Measurements from ENCODE around the gene MDM4. TPM values are rescaled to one million over a fixed set of nuclear protein-coding genes. Genes with fewer than 3 reads are reported as not detected.

MDM4 gene
- total and polyA plus RNA-seq, 7 experiments from 2014 or later = 19.1 to 278 (median 232) TPM

DNA sequence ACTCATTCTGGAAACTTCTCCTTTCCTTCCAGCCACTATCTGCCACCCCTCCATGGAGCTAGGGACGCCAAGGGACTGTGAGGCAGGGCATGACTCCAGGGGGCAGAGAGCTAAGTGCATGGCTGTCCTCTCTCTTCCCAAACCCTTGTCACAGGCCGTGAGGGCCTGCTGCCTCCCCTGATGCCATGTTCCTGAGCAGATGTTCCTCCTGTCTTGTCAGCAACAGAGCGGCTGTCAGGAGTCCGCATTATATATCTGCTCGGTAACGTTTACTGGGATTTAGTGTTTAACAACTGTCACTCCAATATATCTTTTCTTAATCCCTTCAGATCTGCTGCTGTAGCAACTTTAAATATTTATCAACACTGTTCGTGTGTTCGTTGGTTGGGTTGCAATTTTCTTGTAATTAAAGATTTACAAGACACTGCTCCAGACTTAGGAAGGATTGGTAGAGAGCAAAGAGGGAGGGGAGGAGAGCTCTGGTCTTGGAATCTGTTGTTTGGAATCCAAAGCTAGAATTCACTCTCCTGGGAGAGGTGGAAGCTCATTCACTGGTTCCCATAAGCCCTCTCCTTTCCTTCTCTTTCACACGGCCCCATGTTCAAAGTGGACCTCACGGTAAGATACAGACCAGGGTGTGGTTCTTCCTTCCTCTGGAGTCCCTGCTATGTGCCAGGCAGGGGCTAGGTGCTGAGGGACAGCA lies 76.2 kb downstream of the MDM4 start:
- ATAC-seq = no peak
- intact Hi-C loops (cut with micrococcal nuclease) = no loop called here
- H3K4me3 Mint-ChIP-seq = no peak overlapping the region
- ChIA-PET CTCF (no interaction called here), POLR2A (no interaction called here)
- peaks cover 0 to 4% (median 0%) of the 10 kb centered on the region in 5 donors for H3K27me3 Mint-ChIP-seq
- no peak overlapping the region for H3K27ac Mint-ChIP-seq
- Histone ChIP-seq H3K9me3 (ENCODE audit: control insufficient read depth in 2 of 3, low read length in 3 of 3) (no peaks in the 10 kb centered on the region), H3K36me3 (ENCODE audit: control insufficient read depth in 2 of 3, insufficient read depth in 3 of 3, low read length in 3 of 3) (peaks cover 0 to 2% (median 0%) of the 10 kb centered on the region in 3 experiments), H3K4me3 (ENCODE audit: low read length) (no peak overlapping the region), H3K27me3 (ENCODE audit: control insufficient read depth in 2 of 2, insufficient read depth in 2 of 2, low read length in 2 of 2) (no peaks in the 10 kb centered on the region), H3K4me1 (ENCODE audit: control insufficient read depth in 2 of 2, insufficient read depth in 2 of 2, low read length in 2 of 2) (no peaks in the 10 kb centered on the region), H3K27ac (ENCODE audit: low read depth, low read length) (no peak overlapping the region)
- peaks cover 0 to 5% (median 0%) of the 10 kb centered on the region in 7 donors for H3K4me1 Mint-ChIP-seq
- DNase-seq = no peak
- H3K9me3 Mint-ChIP-seq = peaks cover 0 to 1% (median 0%) of the 10 kb centered on the region in 11 donors
- peaks cover 8 to 30% (median 19%) of the 10 kb centered on the region in 5 donors for H3K36me3 Mint-ChIP-seq

DNA sequence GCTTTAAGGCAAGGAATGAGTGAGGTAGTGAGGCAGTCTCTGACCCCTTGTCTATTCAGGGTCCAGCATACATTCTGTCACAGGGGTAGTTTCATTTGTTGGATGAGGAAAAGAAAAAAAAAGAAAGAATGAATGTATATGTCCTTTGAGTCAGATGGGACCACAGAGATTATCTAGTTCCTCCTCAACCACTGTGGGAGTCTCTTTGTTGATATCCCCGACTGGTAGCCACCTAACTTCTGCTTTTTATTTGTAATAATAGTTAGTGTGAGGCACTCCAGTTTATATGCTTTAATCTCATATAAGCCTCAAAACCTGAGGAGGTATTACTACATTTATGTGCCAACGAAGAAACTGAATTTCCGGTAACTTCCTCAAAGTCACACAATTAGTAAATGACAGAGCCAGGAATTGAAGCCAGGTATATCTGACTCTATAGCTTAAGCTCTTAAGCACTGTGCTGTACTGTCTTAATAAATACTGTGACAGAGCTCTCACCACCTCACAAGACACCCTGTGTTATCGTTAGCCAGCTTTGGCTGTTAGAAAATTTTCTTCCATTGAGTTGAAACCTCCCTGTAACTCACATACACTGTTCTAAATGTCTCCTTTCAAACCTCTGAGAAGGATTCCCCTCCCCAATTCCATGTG lies 82.2 kb downstream of the MDM4 start:
- no peaks in the 10 kb centered on the region for H3K4me1 ChIP-seq (ENCODE audit: control insufficient read depth in 2 of 2, insufficient read depth in 2 of 2, low read length in 2 of 2)
- ChIA-PET POLR2A (no interaction called here), CTCF (no interaction called here)
- Mint-ChIP-seq H3K4me1 (peaks cover 0 to 4% (median 0%) of the 10 kb centered on the region in 7 donors), H3K27me3 (no peaks in the 10 kb centered on the region), H3K36me3 (peaks cover 4 to 42% (median 22%) of the 10 kb centered on the region in 5 donors), H3K9me3 (no peaks in the 10 kb centered on the region), H3K4me3 (no peak overlapping the region), H3K27ac (no peak overlapping the region)
- H3K27me3 ChIP-seq (ENCODE audit: control insufficient read depth in 2 of 2, insufficient read depth in 2 of 2, low read length in 2 of 2) = no peaks in the 10 kb centered on the region
- H3K27ac ChIP-seq (ENCODE audit: low read depth, low read length) = no peak overlapping the region
- H3K36me3 ChIP-seq (ENCODE audit: control insufficient read depth in 2 of 3, insufficient read depth in 3 of 3, low read length in 3 of 3) = peaks cover 0 to 10% (median 0%) of the 10 kb centered on the region in 3 experiments
- no peak overlapping the region for H3K4me3 ChIP-seq (ENCODE audit: low read length)
- intact Hi-C loops (cut with micrococcal nuclease) = no loop called here
- peak; percentile 59 for ATAC-seq
- H3K9me3 ChIP-seq (ENCODE audit: control insufficient read depth in 2 of 3, low read length in 3 of 3) = no peaks in the 10 kb centered on the region
- DNase-seq = no peak

- H3K4me3 ChIP-seq (ENCODE audit: low read length) = no peak overlapping the region
- H3K4me1 ChIP-seq (ENCODE audit: control insufficient read depth in 2 of 2, insufficient read depth in 2 of 2, low read length in 2 of 2) = no peaks in the 10 kb centered on the region
- Mint-ChIP-seq H3K27ac (peak overlapping the region in 1 of 9 donors; percentile 25), H3K36me3 (peaks cover 4 to 44% (median 29%) of the 10 kb centered on the region in 5 donors), H3K27me3 (no peaks in the 10 kb centered on the region), H3K4me1 (peaks cover 0 to 4% (median 0%) of the 10 kb centered on the region in 7 donors), H3K9me3 (peaks cover 0 to under 1% (median 0%) of the 10 kb centered on the region in 11 donors), H3K4me3 (no peak overlapping the region)
- peaks cover 0 to 10% (median 0%) of the 10 kb centered on the region in 3 experiments for H3K36me3 ChIP-seq (ENCODE audit: control insufficient read depth in 2 of 3, insufficient read depth in 3 of 3, low read length in 3 of 3)
- ChIA-PET CTCF (no interaction called here), POLR2A (no interaction called here)
- intact Hi-C loops (cut with micrococcal nuclease) = no loop called here
- no peak overlapping the region for H3K27ac ChIP-seq (ENCODE audit: low read depth, low read length)
- no peaks in the 10 kb centered on the region for H3K9me3 ChIP-seq (ENCODE audit: control insufficient read depth in 2 of 3, low read length in 3 of 3)
- DNase-seq (no peak), ATAC-seq (no peak)
- no peaks in the 10 kb centered on the region for H3K27me3 ChIP-seq (ENCODE audit: control insufficient read depth in 2 of 2, insufficient read depth in 2 of 2, low read length in 2 of 2)
Observed at GRCh38 chr1:204599098-204599497, 82.9 kb downstream of the MDM4 start.

DNA sequence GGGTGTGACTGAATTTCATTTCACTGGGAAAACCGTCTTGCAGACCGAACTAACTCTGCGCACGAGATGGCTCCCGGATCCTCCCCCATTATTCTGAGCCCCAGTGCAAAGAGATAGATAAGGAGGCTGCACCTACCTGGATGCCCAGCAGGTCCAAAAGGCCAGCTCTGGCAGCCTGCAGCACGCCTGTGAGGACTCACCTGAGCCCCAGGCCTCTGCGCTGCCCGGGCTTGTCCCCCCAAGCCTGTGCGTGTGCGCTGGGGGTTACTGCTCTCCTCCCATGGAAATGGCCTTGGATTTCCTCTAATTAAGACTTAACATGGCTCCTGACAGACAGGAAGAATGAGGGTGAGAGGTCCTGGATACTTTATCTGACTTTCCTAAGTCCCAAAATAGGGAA lies 83.4 kb downstream of the MDM4 start:
- Mint-ChIP-seq H3K27ac (no peak overlapping the region), H3K36me3 (peaks cover 4 to 44% (median 29%) of the 10 kb centered on the region in 5 donors), H3K9me3 (peaks cover 0 to 1% (median 0%) of the 10 kb centered on the region in 11 donors), H3K4me1 (peaks cover 0 to 4% (median 0%) of the 10 kb centered on the region in 7 donors), H3K27me3 (no peaks in the 10 kb centered on the region), H3K4me3 (no peak overlapping the region)
- no peak overlapping the region for H3K27ac ChIP-seq (ENCODE audit: low read depth, low read length)
- ATAC-seq (no peak), DNase-seq (no peak)
- peaks cover 0 to 10% (median 0%) of the 10 kb centered on the region in 3 experiments for H3K36me3 ChIP-seq (ENCODE audit: control insufficient read depth in 2 of 3, insufficient read depth in 3 of 3, low read length in 3 of 3)
- ChIA-PET CTCF (no interaction called here), POLR2A (no interaction called here)
- no peaks in the 10 kb centered on the region for H3K27me3 ChIP-seq (ENCODE audit: control insufficient read depth in 2 of 2, insufficient read depth in 2 of 2, low read length in 2 of 2)
- intact Hi-C loops (cut with micrococcal nuclease) = no loop called here
- H3K9me3 ChIP-seq (ENCODE audit: control insufficient read depth in 2 of 3, low read length in 3 of 3) = no peaks in the 10 kb centered on the region
- no peak overlapping the region for H3K4me3 ChIP-seq (ENCODE audit: low read length)
- H3K4me1 ChIP-seq (ENCODE audit: control insufficient read depth in 2 of 2, insufficient read depth in 2 of 2, low read length in 2 of 2) = no peaks in the 10 kb centered on the region

GRCh38 chr1:204600203-204600602 lies 84.0 kb downstream of the MDM4 start:
- no peaks in the 10 kb centered on the region for H3K4me1 ChIP-seq (ENCODE audit: control insufficient read depth in 2 of 2, insufficient read depth in 2 of 2, low read length in 2 of 2)
- Mint-ChIP-seq H3K36me3 (peaks cover 4 to 44% (median 29%) of the 10 kb centered on the region in 5 donors), H3K27me3 (no peaks in the 10 kb centered on the region), H3K9me3 (peaks cover 0 to 1% (median 0%) of the 10 kb centered on the region in 11 donors), H3K4me1 (peaks cover 0 to 4% (median 0%) of the 10 kb centered on the region in 7 donors), H3K27ac (no peak overlapping the region), H3K4me3 (no peak overlapping the region)
- ChIA-PET CTCF (no interaction called here), POLR2A (no interaction called here)
- no peak for ATAC-seq
- no peaks in the 10 kb centered on the region for H3K27me3 ChIP-seq (ENCODE audit: control insufficient read depth in 2 of 2, insufficient read depth in 2 of 2, low read length in 2 of 2)
- H3K36me3 ChIP-seq (ENCODE audit: control insufficient read depth in 2 of 3, insufficient read depth in 3 of 3, low read length in 3 of 3) = peaks cover 0 to 10% (median 0%) of the 10 kb centered on the region in 3 experiments
- H3K27ac ChIP-seq (ENCODE audit: low read depth, low read length) = no peak overlapping the region
- H3K9me3 ChIP-seq (ENCODE audit: control insufficient read depth in 2 of 3, low read length in 3 of 3) = no peaks in the 10 kb centered on the region
- intact Hi-C loops (cut with micrococcal nuclease) = no loop called here
- no peak for DNase-seq
- H3K4me3 ChIP-seq (ENCODE audit: low read length) = no peak overlapping the region

DNA sequence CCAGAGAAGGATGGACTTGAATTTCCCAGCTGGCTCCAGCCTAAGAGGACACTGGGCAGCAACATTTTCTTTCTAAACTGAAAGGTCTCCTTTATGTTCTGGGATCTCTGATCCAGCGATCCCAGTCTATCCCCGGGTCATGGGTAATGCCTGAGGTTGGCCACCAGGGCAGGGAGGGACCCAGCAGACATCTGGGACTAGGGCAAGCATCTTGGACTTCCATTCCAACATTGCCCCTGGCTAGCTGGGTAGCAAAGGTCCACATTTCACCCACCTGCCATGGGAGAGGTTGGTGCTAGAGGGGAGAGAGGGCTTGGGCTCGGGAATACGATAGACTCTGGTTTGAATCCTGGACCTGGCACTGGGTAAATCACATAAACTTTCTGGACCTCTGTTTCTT lies 84.8 kb downstream of the MDM4 start:
- H3K27ac Mint-ChIP-seq = no peak overlapping the region
- H3K4me1 Mint-ChIP-seq = peaks cover 0 to 4% (median 0%) of the 10 kb centered on the region in 7 donors
- H3K9me3 ChIP-seq (ENCODE audit: control insufficient read depth in 2 of 3, low read length in 3 of 3) = no peaks in the 10 kb centered on the region
- H3K36me3 ChIP-seq (ENCODE audit: control insufficient read depth in 2 of 3, insufficient read depth in 3 of 3, low read length in 3 of 3) = peaks cover 0 to 7% (median 0%) of the 10 kb centered on the region in 3 experiments
- intact Hi-C loops (cut with micrococcal nuclease) = no loop called here
- H3K27me3 Mint-ChIP-seq = no peaks in the 10 kb centered on the region
- H3K36me3 Mint-ChIP-seq = peaks cover 4 to 39% (median 24%) of the 10 kb centered on the region in 5 donors
- ATAC-seq (no peak), DNase-seq (no peak)
- peaks cover 0 to 1% (median 0%) of the 10 kb centered on the region in 11 donors for H3K9me3 Mint-ChIP-seq
- CTCF ChIA-PET = no interaction called here
- H3K4me1 ChIP-seq (ENCODE audit: control insufficient read depth in 2 of 2, insufficient read depth in 2 of 2, low read length in 2 of 2) = no peaks in the 10 kb centered on the region
- no peak overlapping the region for H3K4me3 Mint-ChIP-seq
- POLR2A ChIA-PET = no interaction called here
- no peak overlapping the region for H3K27ac ChIP-seq (ENCODE audit: low read depth, low read length)
- H3K4me3 ChIP-seq (ENCODE audit: low read length) = no peak overlapping the region
- H3K27me3 ChIP-seq (ENCODE audit: control insufficient read depth in 2 of 2, insufficient read depth in 2 of 2, low read length in 2 of 2) = no peaks in the 10 kb centered on the region

Data from naive thymus-derived CD4-positive, alpha-beta T cell (primary cell).